GM12801 (cell line): Measurements from ENCODE around the gene C11orf58.

Source experiments
- CTCF ChIP-seq: IDR thresholded peaks from one replicate; pipeline ENCODE4 v1.5.1; 2011; ENCODE audit warnings: control low read depth; ENCODE audit not compliant: insufficient read length; ENCODE audit errors: extremely low read depth

Gene C11orf58

GRCh38 chr11:16750417-16750816 lies 12.0 kb downstream of the C11orf58 start:
- TF ChIP-seq CTCF: no peak

DNA sequence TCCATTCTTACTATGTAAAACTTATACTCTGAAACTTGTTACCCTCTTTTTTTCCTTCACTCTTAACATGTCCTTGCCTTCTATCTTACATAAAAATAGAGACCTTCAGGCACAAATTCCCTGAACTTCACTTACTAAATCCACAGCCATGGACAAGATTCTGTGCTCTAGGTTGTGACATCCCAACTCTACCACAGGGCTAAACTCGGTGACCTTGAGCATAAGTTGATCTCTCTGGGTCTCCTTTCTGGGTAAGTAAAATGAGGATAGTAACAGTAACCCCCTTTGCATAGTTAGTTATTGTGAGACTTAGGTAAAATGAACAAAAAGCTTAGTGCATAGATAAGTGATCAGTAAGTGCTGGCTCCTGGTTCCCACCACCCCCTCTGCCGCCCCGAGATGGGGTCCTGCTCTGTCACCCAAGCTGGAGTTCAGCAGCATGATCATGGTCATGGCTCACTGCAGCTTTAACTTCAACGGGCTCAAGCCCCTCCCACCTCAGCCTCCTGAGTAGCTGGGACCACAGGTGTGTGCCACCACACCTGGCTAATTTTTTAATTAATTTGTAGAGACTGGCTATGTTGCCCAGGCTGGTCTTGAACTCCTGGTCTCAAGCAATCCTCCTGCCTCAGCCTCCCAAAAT lies 20.1 kb downstream of the C11orf58 start:
- TF ChIP-seq CTCF: no peak

- TF ChIP-seq CTCF: no peak
Observed at GRCh38 chr11:16759857-16760508, 21.5 kb downstream of the C11orf58 start.

- no peak for TF ChIP-seq CTCF
Observed at GRCh38 chr11:16763746-16764145, 25.3 kb downstream of the C11orf58 start.

DNA sequence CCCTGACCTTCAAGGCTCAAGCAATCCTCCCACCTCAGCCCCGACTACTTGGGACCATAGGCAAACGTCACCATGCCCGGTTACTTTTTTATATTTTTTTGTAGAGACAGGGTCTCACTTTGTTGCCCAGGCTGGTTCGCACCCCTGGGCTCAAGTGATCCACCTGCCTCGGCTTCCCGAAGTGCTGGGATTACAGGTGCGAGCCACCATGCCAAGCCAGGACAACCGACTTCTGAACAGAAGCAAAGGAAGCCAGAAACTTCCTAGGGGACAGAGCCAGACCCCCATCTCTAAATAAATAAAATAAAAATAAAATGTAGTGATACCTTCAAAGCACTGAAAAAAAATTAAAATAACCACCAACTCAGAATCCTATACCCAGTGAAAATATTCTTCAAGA lies 26.4 kb downstream of the C11orf58 start:
- TF ChIP-seq CTCF: no peak

DNA sequence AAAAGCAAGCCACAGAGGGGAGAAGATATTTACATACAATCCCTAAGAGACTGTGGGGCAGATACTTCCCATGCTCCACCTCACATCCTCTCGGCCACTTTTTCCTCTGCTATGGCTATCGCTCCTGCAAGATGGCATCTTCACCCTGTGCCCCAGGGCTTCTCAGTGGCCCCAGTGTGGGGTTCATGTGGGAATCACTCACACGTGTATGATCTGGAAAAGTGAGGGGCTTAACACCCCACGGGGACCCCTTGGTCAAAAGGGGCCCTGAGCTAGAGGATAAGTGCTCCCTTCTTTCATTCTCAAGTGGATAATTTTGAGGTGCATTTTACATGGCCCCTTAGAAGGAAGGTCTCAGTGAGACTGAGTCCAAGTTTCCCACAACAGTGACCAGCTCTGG lies 28.7 kb downstream of the C11orf58 start:
- no peak for TF ChIP-seq CTCF

GRCh38 chr11:16767957-16768356 lies 29.5 kb downstream of the C11orf58 start:
- TF ChIP-seq CTCF: no peak

- no peak for TF ChIP-seq CTCF
Observed at GRCh38 chr11:16769386-16769785, 30.9 kb downstream of the C11orf58 start.
